Activated CD4-positive, alpha-beta T cell treated with anti-CD3 and anti-CD28 coated beads for 24 hours (primary cell): Measurements from ENCODE around the gene CHST4.
"Not testable (repeated sequence)": the region's sequence is repeated elsewhere in the genome, so short reads cannot be mapped to it uniquely, and the experiment has no call there.

Source experiments
- DNase-seq, 2 donors: peaks; one replicate each; pipeline ENCODE4 v3.0.0-alpha.2; 2020; ENCODE audit warnings: low read depth in 2 of 2

The CHST4 gene

GRCh38 chr16:71524566-71525553, 1.4 kb upstream of the CHST4 start:
- DNase-seq = no peak

GRCh38 chr16:71528257-71528656, 2.0 kb downstream of the CHST4 start:
- DNase-seq = no peak

GRCh38 chr16:71528863-71529262, 2.6 kb downstream of the CHST4 start:
- no peak for DNase-seq

- DNase-seq = no peak
These were observed 6.1 kb downstream of the CHST4 start for GRCh38 chr16:71532366-71532765.

- DNase-seq = no peak
These were observed 10.7 kb downstream of the CHST4 start for GRCh38 chr16:71536752-71537499.

- DNase-seq = peak in 1 of 2 donors; percentile 10
These were observed 11.4 kb downstream of the CHST4 start for GRCh38 chr16:71537643-71538042.

- DNase-seq = peak; percentile 44 to 50
These were observed 16.2 kb downstream of the CHST4 start for GRCh38 chr16:71542377-71542776.

- no peak for DNase-seq
These were observed 20.9 kb downstream of the CHST4 start for GRCh38 chr16:71547168-71547567.

- no peak for DNase-seq
These were observed 26.7 kb downstream of the CHST4 start for GRCh38 chr16:71552698-71553503.

GRCh38 chr16:71555230-71555891, 29.1 kb downstream of the CHST4 start:
- no peak for DNase-seq

- no peak for DNase-seq
These were observed 31.1 kb downstream of the CHST4 start for GRCh38 chr16:71557299-71557698.

GRCh38 chr16:71557954-71558582, 31.8 kb downstream of the CHST4 start:
- DNase-seq = no peak

GRCh38 chr16:71559855-71560254, 33.6 kb downstream of the CHST4 start:
- DNase-seq = no peak

GRCh38 chr16:71561886-71562285, 35.7 kb downstream of the CHST4 start:
- DNase-seq = not testable (repeated sequence)

- DNase-seq = no peak
These were observed 36.3 kb downstream of the CHST4 start for GRCh38 chr16:71562552-71562951.

- no peak for DNase-seq
These were observed 38.2 kb downstream of the CHST4 start for GRCh38 chr16:71564335-71564967.

GRCh38 chr16:71565812-71566700, 39.8 kb downstream of the CHST4 start:
- no peak for DNase-seq

GRCh38 chr16:71567931-71568330, 41.7 kb downstream of the CHST4 start:
- DNase-seq = no peak

GRCh38 chr16:71568551-71568950, 42.3 kb downstream of the CHST4 start:
- no peak for DNase-seq
